Colonic mucosa (tissue), 4 donors: ENCODE results near the gene CADPS2. TPM values are rescaled to one million over a fixed set of nuclear protein-coding genes. Genes with fewer than 3 reads are reported as not detected.

ENCODE experiments used
- DNase-seq: peaks from one replicate; pipeline ENCODE4 v3.0.0-alpha.2; 2020
- H3K27ac ChIP-seq: fragments of 200-600 bp; one replicate; pipeline ENCODE4 v1.8.0; 2021
- H3K27me3 ChIP-seq: fragments of 200-600 bp; one replicate; pipeline ENCODE4 v1.8.0; 2021
- H3K36me3 ChIP-seq: fragments of 200-600 bp; one replicate; pipeline ENCODE4 v1.8.0; 2021
- H3K4me1 ChIP-seq: fragments of 200-600 bp; one replicate; pipeline ENCODE4 v1.8.0; 2021; ENCODE audit warnings: mild to moderate bottlenecking
- H3K4me3 ChIP-seq: fragments of 200-600 bp; one replicate; pipeline ENCODE4 v1.8.0; 2021
- H3K9ac ChIP-seq, 2 donors: one replicate each; pipeline ENCODE4 v1.7.0; 2013; ENCODE audit warnings: control low read depth in 2 of 2, low read depth in 2 of 2, low read length in 2 of 2
- H3K9me3 ChIP-seq: fragments of 200-600 bp; one replicate; pipeline ENCODE4 v1.8.0; 2021
- intact Hi-C: fragments of 100-400 bp; cut with DNase I; formaldehyde crosslinking; loops from one replicate; pipeline ENCODE4 v1.14.1; 2022
- total RNA-seq, 2 donors: library from RNA; stranded (reverse); fragmentation: NEBNext Ultra II Directional in 1 of 2; extraction: Animal tissue kit (Norgen Biotek cat#: 25700) in 1 of 2; gene quantifications; one replicate each; pipeline ENCODE4 v1.2.1, GENCODE V29; 2021
- TF ChIP-seq, protein P1 (sequence below): fragments of 200-600 bp; IDR thresholded peaks from one replicate; pipeline ENCODE4 v1.8.0; 2022; ENCODE audit warnings: antibody characterized with exemption, mild to moderate bottlenecking
- donor health status: healthy.
- donor health status: DM: no; HTN: no; CAD: no.
- donor health status: DM: no; HTN: no; CAD: no.

The CADPS2 gene
- total RNA-seq, 2 donors from 2014 or later: 13.6 to 15.2 TPM

DNA sequence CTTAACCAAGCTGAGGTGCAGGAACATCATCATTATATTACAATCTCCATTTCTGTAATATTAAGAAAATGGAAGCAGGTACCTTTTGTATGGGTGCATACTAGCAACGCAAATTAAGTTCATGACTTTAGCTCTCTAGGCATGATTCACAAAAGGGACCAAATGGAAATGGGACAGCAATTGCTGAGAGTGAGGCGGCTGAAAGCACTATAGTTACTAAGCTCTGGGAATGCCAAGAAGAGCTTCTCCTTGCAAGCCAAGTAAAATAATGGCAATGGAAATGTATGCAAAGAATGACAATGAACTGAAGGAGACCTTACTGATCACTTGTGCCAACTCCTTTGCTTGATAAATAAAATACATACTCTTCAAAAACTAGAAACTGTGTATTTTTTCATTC lies 147.3 kb downstream of the CADPS2 start:
- H3K9me3 ChIP-seq: no peaks in the 10 kb centered on the region
- no peak overlapping the region for H3K27ac ChIP-seq
- no peaks in the 10 kb centered on the region for H3K4me1 ChIP-seq
- DNase-seq: no peak
- no peaks in the 10 kb centered on the region for H3K27me3 ChIP-seq
- no peak overlapping the region for H3K9ac ChIP-seq
- intact Hi-C loops: no loop called here
- H3K4me3 ChIP-seq: no peak overlapping the region
- TF ChIP-seq, protein P1, sequence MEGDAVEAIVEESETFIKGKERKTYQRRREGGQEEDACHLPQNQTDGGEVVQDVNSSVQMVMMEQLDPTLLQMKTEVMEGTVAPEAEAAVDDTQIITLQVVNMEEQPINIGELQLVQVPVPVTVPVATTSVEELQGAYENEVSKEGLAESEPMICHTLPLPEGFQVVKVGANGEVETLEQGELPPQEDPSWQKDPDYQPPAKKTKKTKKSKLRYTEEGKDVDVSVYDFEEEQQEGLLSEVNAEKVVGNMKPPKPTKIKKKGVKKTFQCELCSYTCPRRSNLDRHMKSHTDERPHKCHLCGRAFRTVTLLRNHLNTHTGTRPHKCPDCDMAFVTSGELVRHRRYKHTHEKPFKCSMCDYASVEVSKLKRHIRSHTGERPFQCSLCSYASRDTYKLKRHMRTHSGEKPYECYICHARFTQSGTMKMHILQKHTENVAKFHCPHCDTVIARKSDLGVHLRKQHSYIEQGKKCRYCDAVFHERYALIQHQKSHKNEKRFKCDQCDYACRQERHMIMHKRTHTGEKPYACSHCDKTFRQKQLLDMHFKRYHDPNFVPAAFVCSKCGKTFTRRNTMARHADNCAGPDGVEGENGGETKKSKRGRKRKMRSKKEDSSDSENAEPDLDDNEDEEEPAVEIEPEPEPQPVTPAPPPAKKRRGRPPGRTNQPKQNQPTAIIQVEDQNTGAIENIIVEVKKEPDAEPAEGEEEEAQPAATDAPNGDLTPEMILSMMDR: no peak
- no peaks in the 10 kb centered on the region for H3K36me3 ChIP-seq

DNA sequence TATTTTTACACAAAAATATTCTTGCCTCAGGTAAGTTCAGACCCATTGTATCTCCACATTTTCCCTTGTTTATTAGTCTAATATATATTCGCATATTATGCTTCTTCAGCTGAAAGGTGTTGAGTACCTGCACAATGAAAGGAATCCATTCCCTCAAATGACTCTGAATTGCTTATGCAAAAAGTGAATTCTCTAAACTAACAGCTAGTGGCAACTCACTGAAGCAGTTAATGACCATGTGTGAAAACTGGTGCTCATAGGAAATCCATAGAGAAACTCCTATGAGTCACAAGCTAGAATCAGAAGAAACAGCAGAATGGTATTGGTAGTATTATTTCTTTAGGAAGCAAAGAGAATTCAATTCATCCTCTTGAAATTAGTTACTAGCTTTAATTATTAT lies 150.1 kb downstream of the CADPS2 start:
- H3K9ac ChIP-seq: no peak overlapping the region
- DNase-seq: no peak
- intact Hi-C loops: no loop called here
- no peak overlapping the region for H3K4me3 ChIP-seq
- no peaks in the 10 kb centered on the region for H3K4me1 ChIP-seq
- H3K27me3 ChIP-seq: no peaks in the 10 kb centered on the region
- H3K27ac ChIP-seq: no peak overlapping the region
- H3K9me3 ChIP-seq: no peaks in the 10 kb centered on the region
- no peaks in the 10 kb centered on the region for H3K36me3 ChIP-seq
- TF ChIP-seq, protein P1: no peak

DNA sequence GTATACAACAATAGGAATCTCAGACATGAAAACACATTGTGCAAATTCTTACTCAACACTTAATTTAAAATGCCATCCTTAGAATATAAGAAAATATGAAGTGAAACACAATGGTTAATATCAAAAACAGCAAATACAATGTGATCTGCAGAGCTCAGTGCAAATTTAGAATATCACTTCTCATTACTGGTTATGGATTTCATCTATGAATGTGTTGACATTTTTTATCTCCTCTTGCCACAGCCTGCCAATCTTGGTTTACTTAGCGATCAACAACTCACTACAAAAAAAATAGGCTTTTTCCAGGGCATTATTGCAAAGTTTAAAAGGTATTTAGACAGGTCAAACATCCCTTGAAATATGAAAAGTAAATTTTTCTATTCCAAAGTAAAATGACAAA lies 158.5 kb downstream of the CADPS2 start:
- H3K9ac ChIP-seq: no peak overlapping the region
- intact Hi-C loops: no loop called here
- H3K27ac ChIP-seq: no peak overlapping the region
- no peaks in the 10 kb centered on the region for H3K36me3 ChIP-seq
- TF ChIP-seq, protein P1: no peak
- DNase-seq: no peak
- no peaks in the 10 kb centered on the region for H3K4me1 ChIP-seq
- H3K27me3 ChIP-seq: no peaks in the 10 kb centered on the region
- H3K4me3 ChIP-seq: no peak overlapping the region
- H3K9me3 ChIP-seq: no peaks in the 10 kb centered on the region

DNA sequence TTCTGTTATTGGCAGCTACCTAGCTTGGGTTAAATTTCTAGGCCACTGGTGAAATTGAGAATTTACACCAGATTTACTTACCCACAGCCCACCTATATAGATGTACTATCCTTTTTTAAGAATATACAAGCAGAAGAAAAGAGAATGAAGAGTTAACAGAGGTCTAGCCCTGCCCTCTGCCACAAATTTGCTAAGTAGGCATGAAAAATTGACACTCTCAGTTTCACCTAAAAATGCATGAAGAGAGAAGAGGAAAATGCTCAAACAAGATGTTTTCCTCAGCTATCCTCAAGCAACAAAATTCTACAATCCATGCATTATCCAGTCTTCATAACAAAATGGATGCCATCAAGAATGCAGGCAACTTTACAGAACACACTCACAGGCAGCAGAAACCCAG lies 158.9 kb downstream of the CADPS2 start:
- intact Hi-C loops: no loop called here
- Histone ChIP-seq H3K4me1 (no peaks in the 10 kb centered on the region), H3K36me3 (no peaks in the 10 kb centered on the region), H3K9me3 (no peaks in the 10 kb centered on the region), H3K27me3 (no peaks in the 10 kb centered on the region), H3K9ac (no peak overlapping the region), H3K4me3 (no peak overlapping the region), H3K27ac (no peak overlapping the region)
- TF ChIP-seq, protein P1: no peak
- no peak for DNase-seq

DNA sequence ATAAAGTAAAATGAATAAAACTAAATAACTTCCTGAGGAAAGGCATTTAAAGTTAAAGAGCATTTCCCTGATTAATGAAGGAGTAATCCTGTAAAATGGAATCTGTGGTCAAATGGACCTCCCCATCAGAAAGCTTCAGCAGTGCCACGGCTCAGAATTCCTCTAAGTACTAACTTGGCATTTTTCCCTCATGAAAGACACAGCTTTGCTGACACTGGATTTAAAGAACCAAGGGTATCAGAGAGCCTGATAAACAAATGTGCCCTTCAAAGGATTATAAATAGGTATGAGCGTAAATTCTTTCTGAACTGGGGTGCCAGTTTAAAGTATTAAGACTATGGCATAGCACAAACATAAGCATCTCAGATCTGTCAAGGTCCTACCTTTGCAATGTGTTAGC lies 159.4 kb downstream of the CADPS2 start:
- Histone ChIP-seq H3K27me3 (no peaks in the 10 kb centered on the region), H3K9ac (no peak overlapping the region), H3K4me1 (no peaks in the 10 kb centered on the region), H3K27ac (no peak overlapping the region), H3K36me3 (no peaks in the 10 kb centered on the region), H3K4me3 (no peak overlapping the region), H3K9me3 (no peaks in the 10 kb centered on the region)
- intact Hi-C loops: no loop called here
- TF ChIP-seq, protein P1: no peak
- DNase-seq: no peak

DNA sequence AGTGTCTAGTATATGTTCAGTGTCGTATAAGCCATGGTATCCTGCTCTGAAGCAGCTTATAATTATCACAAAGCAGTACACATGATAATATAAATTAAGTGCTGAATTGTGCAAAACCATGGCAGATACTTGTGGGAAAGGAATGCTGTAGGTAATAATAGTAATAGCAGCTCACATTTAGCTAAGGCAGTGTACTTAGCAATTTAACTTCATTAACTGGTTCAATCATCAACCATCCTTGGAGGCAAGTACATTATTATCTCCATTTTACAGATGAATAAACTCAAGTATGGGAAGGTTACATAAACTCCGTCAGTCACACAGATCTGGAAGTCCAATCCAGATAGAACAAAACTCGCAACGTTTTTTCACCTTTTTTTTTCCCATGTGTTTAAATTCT lies 161.9 kb downstream of the CADPS2 start:
- H3K27me3 ChIP-seq: no peaks in the 10 kb centered on the region
- H3K4me3 ChIP-seq: no peak overlapping the region
- TF ChIP-seq, protein P1: no peak
- no peaks in the 10 kb centered on the region for H3K9me3 ChIP-seq
- intact Hi-C loops: no loop called here
- DNase-seq: no peak
- H3K9ac ChIP-seq: no peak overlapping the region
- no peak overlapping the region for H3K27ac ChIP-seq
- H3K4me1 ChIP-seq: no peaks in the 10 kb centered on the region
- no peaks in the 10 kb centered on the region for H3K36me3 ChIP-seq
